OCI-LY3 (cell line): Measurements from ENCODE around the gene OR2A25.

Source experiments
- H2AFZ ChIP-seq: fragments of 200-600, 300-600 bp; shearing (Covaris generic); 2 replicates; pipeline ENCODE4 v1.6.0; 2014; ENCODE audit warnings: antibody characterized with exemption, low read depth, low read length
- H3K27ac ChIP-seq: fragments of 200-600, 300-600 bp; sonication (generic); 2 replicates; pipeline ENCODE4 v1.5.1; 2014; ENCODE audit warnings: mild to moderate bottlenecking, low read length, moderate library complexity, mixed read lengths
- H3K27me3 ChIP-seq: fragments of 200-600, 300-600 bp; sonication (generic); 2 replicates; pipeline ENCODE4 v1.6.1; 2014; ENCODE audit warnings: low read depth, low read length, mixed read lengths
- H3K36me3 ChIP-seq: fragments of 200-600, 300-600 bp; sonication (generic); replicated peaks from 2 replicates; pipeline ENCODE3; 2014; ENCODE audit warnings: low read depth, low read length, mixed read lengths
- H3K4me1 ChIP-seq: fragments of 300-600, 200-600 bp; sonication (generic); 2 replicates; pipeline ENCODE4 v1.6.1; 2014; ENCODE audit warnings: low read length, mixed read lengths
- H3K4me2 ChIP-seq: fragments of 200-600, 300-600 bp; sonication (generic); 2 replicates; pipeline ENCODE4 v1.6.1; 2014; ENCODE audit warnings: low read length, mixed read lengths
- H3K4me3 ChIP-seq: fragments of 300-600, 200-600 bp; sonication (generic); 2 replicates; pipeline ENCODE4 v1.5.1; 2014; ENCODE audit warnings: antibody characterized with exemption, mild to moderate bottlenecking, low read length, moderate library complexity
- H3K79me2 ChIP-seq: fragments of 300-600, 200-600 bp; shearing (Covaris generic); 2 replicates; pipeline ENCODE4 v1.6.1; 2014; ENCODE audit warnings: mild to moderate bottlenecking, low read length, mixed read lengths
- H3K9ac ChIP-seq: fragments of 300-600, 200-600 bp; shearing (Covaris generic); 2 replicates; pipeline ENCODE4 v1.6.0; 2014; ENCODE audit warnings: mild to moderate bottlenecking, low read length, moderate library complexity
- H3K9me3 ChIP-seq: fragments of 200-600, 300-600 bp; shearing (Covaris generic); 2 replicates; pipeline ENCODE4 v1.6.1; 2014; ENCODE audit warnings: low read length, mixed read lengths; ENCODE audit not compliant: insufficient read depth
- H4K20me1 ChIP-seq: fragments of 200-600, 300-600 bp; sonication (generic); 2 replicates; pipeline ENCODE4 v1.6.1; 2016; ENCODE audit warnings: low read length, mixed read lengths; ENCODE audit not compliant: insufficient read depth
- EZH2phosphoT487 ChIP-seq: fragments of 200-600 bp; shearing (Covaris generic); IDR thresholded peaks from 2 replicates; pipeline ENCODE4 v1.6.1; 2018; ENCODE audit warnings: antibody characterized with exemption, mixed run types, low read depth
- TF ChIP-seq, protein P1 (sequence below): fragments of 200-600, 300-600 bp; sonication (generic); IDR thresholded peaks from 2 replicates; pipeline ENCODE4 v1.5.1; 2014; ENCODE audit warnings: antibody characterized with exemption, low read length, low read depth

OR2A25 gene

GRCh38 chr7:144028547-144028946 is 41.1 kb upstream of the OR2A25 start:
- no peaks in the 10 kb centered on the region for H3K79me2 ChIP-seq
- no peak overlapping the region for H3K4me3 ChIP-seq
- H3K27ac ChIP-seq: no peak overlapping the region
- H3K4me1 ChIP-seq: peaks cover 8% of the 10 kb centered on the region
- H4K20me1 ChIP-seq: no peaks in the 10 kb centered on the region
- no peak overlapping the region for H3K9ac ChIP-seq
- TF ChIP-seq EZH2phosphoT487: no peak
- TF ChIP-seq, protein P1, sequence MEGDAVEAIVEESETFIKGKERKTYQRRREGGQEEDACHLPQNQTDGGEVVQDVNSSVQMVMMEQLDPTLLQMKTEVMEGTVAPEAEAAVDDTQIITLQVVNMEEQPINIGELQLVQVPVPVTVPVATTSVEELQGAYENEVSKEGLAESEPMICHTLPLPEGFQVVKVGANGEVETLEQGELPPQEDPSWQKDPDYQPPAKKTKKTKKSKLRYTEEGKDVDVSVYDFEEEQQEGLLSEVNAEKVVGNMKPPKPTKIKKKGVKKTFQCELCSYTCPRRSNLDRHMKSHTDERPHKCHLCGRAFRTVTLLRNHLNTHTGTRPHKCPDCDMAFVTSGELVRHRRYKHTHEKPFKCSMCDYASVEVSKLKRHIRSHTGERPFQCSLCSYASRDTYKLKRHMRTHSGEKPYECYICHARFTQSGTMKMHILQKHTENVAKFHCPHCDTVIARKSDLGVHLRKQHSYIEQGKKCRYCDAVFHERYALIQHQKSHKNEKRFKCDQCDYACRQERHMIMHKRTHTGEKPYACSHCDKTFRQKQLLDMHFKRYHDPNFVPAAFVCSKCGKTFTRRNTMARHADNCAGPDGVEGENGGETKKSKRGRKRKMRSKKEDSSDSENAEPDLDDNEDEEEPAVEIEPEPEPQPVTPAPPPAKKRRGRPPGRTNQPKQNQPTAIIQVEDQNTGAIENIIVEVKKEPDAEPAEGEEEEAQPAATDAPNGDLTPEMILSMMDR: no peak
- H3K9me3 ChIP-seq: no peaks in the 10 kb centered on the region
- no peak overlapping the region for H3K4me2 ChIP-seq
- H3K36me3 ChIP-seq: no peaks in the 10 kb centered on the region
- peaks cover 8% of the 10 kb centered on the region for H3K27me3 ChIP-seq
- H2AFZ ChIP-seq: no peak overlapping the region

DNA sequence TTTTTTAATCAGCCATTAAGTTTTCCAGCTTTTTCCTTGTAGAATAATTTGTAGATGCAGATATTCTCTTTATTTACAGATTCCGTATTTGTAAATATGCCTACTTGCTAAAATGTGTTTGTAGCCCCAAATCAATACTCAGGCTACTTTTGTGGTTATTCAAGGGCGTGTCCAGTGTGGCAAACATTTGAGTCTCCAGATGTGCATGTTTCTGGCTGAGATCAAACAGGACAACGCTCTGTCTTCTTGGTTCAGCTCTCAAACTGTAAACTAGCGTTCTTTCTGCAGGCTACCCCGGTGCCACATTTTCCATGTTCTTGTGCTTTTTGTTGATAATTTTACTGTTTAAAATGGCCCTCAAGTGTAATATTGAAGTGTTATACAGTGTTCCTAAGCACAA is 37.1 kb upstream of the OR2A25 start:
- H2AFZ ChIP-seq: no peak overlapping the region
- TF ChIP-seq EZH2phosphoT487: no peak
- TF ChIP-seq, protein P1: no peak
- peaks cover 10% of the 10 kb centered on the region for H3K27me3 ChIP-seq
- H3K9me3 ChIP-seq: no peaks in the 10 kb centered on the region
- H3K9ac ChIP-seq: no peak overlapping the region
- no peaks in the 10 kb centered on the region for H3K4me1 ChIP-seq
- no peak overlapping the region for H3K4me3 ChIP-seq
- no peaks in the 10 kb centered on the region for H4K20me1 ChIP-seq
- no peak overlapping the region for H3K27ac ChIP-seq
- H3K79me2 ChIP-seq: no peaks in the 10 kb centered on the region
- H3K4me2 ChIP-seq: no peak overlapping the region
- H3K36me3 ChIP-seq: no peaks in the 10 kb centered on the region

DNA sequence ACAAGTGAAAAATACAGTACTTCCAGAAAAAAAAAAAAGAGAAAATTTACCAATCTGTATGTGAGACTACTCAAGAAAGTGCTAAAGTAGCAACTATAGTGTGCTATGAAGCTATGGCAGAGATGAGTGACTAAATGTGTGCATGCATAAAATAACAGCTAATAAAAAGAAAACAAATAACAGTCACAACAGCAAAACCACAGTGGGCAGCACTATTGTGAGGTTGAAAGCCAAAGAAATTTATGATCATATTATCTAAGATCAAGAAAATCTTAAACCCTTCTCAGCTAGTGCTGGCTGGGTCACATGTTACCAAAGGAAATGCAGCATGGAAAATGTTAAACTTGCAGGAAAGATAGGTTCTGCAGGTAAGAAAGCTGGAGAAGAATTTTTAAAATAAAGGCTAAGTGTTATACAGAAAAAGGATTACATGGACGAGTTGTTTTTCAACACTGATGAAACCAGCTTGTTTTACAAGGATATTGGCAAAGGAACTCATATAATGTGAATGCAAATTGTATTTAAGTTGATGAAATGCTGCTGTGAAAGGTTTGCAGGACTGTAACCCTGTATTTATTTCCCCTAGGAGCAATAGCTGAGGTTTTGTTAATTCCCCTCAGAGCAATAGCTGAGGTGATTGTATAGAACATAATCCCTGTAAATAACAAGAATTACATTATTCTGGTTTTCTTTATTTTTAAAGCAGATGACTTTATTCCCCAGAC is 36.5 kb upstream of the OR2A25 start:
- Histone ChIP-seq H3K27ac (no peak overlapping the region), H3K36me3 (no peaks in the 10 kb centered on the region), H3K9ac (no peak overlapping the region), H4K20me1 (no peaks in the 10 kb centered on the region), H3K4me3 (no peak overlapping the region), H3K4me2 (no peak overlapping the region), H3K79me2 (no peaks in the 10 kb centered on the region), H2AFZ (no peak overlapping the region), H3K27me3 (peaks cover 10% of the 10 kb centered on the region), H3K9me3 (no peaks in the 10 kb centered on the region), H3K4me1 (no peaks in the 10 kb centered on the region)
- TF ChIP-seq EZH2phosphoT487: no peak
- TF ChIP-seq, protein P1: no peak

- Histone ChIP-seq H3K4me2 (no peak overlapping the region), H3K27ac (no peak overlapping the region), H3K4me1 (no peaks in the 10 kb centered on the region), H3K9ac (no peak overlapping the region), H3K4me3 (no peak overlapping the region), H3K79me2 (no peaks in the 10 kb centered on the region), H3K36me3 (no peaks in the 10 kb centered on the region), H3K9me3 (no peaks in the 10 kb centered on the region), H4K20me1 (no peaks in the 10 kb centered on the region), H2AFZ (no peak overlapping the region), H3K27me3 (peaks cover 10% of the 10 kb centered on the region)
- no peak for TF ChIP-seq EZH2phosphoT487
- TF ChIP-seq, protein P1: no peak
These were observed 34.2 kb upstream of the OR2A25 start for GRCh38 chr7:144035385-144035784.
